ENCODE measurements around the gene TP53RK.

The TP53RK gene

GRCh38 chr20:46657618-46658017 is 31.6 kb downstream of the TP53RK start:
- no peak for ATAC-seq
- TF ChIP-seq TOX (CRISPR knock-in tag; IDR thresholded peaks at IDR 0.05; ENCODE audit: borderline replicate concordance), result no peak

GRCh38 chr20:46657137-46657536 is 32.1 kb downstream of the TP53RK start:
- no peak for ATAC-seq

More at GRCh38 chr20:46657137-46657536, 32.1 kb downstream of the TP53RK start:
- TF ChIP-seq ZFP3 (CRISPR knock-in tag; IDR thresholded peaks at IDR 0.05), result no peak
- no peak for TF ChIP-seq BACH2 (CRISPR knock-in tag; IDR thresholded peaks at IDR 0.05; ENCODE audit: borderline replicate concordance)
- no peak for TF ChIP-seq CSDC2 (CRISPR knock-in tag; IDR thresholded peaks at IDR 0.05)
- TF ChIP-seq ZNF8 (CRISPR knock-in tag; IDR thresholded peaks at IDR 0.05), result no peak
- no peak for TF ChIP-seq CSRNP3 (CRISPR knock-in tag; IDR thresholded peaks at IDR 0.05)
- no peak for TF ChIP-seq PPARA (CRISPR knock-in tag; IDR thresholded peaks at IDR 0.05; ENCODE audit: borderline replicate concordance)
- no peak for TF ChIP-seq PATZ1 (CRISPR knock-in tag; IDR thresholded peaks at IDR 0.05; ENCODE audit: borderline replicate concordance)
- no peak for TF ChIP-seq RARB (CRISPR knock-in tag; IDR thresholded peaks at IDR 0.05)
- no peak for TF ChIP-seq ZFP30 (CRISPR knock-in tag; IDR thresholded peaks at IDR 0.05)
- no peak for TF ChIP-seq GLIS3 (CRISPR knock-in tag; IDR thresholded peaks at IDR 0.05)
- no peak for TF ChIP-seq TSHZ2 (CRISPR knock-in tag; IDR thresholded peaks at IDR 0.05)
- no peak for TF ChIP-seq ISL1 (CRISPR knock-in tag; IDR thresholded peaks at IDR 0.05)
- TF ChIP-seq ESRRG (CRISPR knock-in tag; IDR thresholded peaks at IDR 0.05), result no peak
- no peak for TF ChIP-seq ZNF70 (CRISPR knock-in tag; IDR thresholded peaks at IDR 0.05)
- no peak for TF ChIP-seq ARNTL (CRISPR knock-in tag; IDR thresholded peaks at IDR 0.05; ENCODE audit: borderline replicate concordance, low read depth)
- TF ChIP-seq ZNF565 (CRISPR knock-in tag; conservative IDR thresholded peaks at IDR 0.05; ENCODE audit: low read depth), result no peak
- no peak for TF ChIP-seq POU6F1 (CRISPR knock-in tag; IDR thresholded peaks at IDR 0.05; ENCODE audit: borderline replicate concordance, low read depth)
- no peak for TF ChIP-seq TCF4 (CRISPR knock-in tag; IDR thresholded peaks at IDR 0.05; ENCODE audit: borderline replicate concordance)
- no peak for TF ChIP-seq CREB5 (CRISPR knock-in tag; IDR thresholded peaks at IDR 0.05; ENCODE audit: low read depth)
- TF ChIP-seq OSR1 (CRISPR knock-in tag; IDR thresholded peaks at IDR 0.05), result no peak
